Measurements from ENCODE around the gene GRIN2D. TPM values are rescaled to one million over a fixed set of nuclear protein-coding genes. Genes with fewer than 3 reads are reported as not detected.

GRIN2D gene
- total RNA-seq, 1 experiment from 2014 or later, result 0.35 TPM

DNA sequence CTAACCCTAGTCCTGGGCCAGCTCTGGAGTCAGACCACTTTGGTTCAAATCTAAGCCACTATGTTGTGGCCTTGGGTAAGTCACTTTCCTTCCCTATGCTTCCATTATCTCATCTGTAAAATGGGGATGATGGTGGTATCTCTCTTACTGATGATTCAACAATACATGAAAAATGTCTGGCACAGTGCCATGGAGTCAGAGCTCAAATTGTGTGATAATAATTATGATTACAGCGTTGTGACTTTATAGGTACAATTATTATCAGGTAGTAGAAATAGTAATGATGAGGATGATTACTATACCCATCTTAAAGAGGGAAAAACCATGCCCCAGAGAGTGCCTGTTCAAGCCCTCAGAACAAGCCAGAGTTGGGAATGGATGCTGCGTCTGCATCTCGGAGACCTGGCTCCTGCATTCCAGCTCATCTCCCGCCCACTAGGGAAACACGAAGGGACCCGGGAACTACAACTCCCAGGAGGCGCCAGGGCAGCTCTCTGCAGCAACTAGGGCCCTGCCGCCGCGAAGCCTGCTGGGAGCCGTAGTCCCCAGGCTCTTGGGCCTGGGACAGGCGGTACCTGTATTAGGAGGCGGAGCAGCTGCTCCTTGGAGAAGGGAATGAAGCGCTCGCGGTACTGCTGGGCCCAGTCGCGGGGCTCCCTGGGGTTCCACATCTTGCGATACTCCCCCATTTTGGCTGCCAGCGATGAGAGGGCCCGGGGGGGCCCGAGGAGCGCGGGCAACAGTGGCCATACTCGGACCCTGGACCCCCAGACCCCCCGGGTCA is 30.6 kb upstream of the GRIN2D start:
- no peaks in the 10 kb centered on the region for H3K27me3 Mint-ChIP-seq (ENCODE audit: insufficient read depth, unreplicated experiment)
- H3K36me3 Mint-ChIP-seq (ENCODE audit: insufficient read depth, unreplicated experiment), result peaks cover 6% of the 10 kb centered on the region
- no peak for TF ChIP-seq CTCF (IDR thresholded peaks at IDR 0.05; ENCODE audit: unreplicated experiment)
- no TSS peak for BruUV-seq (replicated peaks)
- intact Hi-C loops (cut with micrococcal nuclease), result no loop called here
- CTCF ChIA-PET, result interaction anchor here (0.6 to 1.0 kb wide), 2 partner anchors 91 to 226 kb away, joined by 3 read pairs; no protein-coding TSS in a partner anchor
- DNase-seq (ENCODE audit: unreplicated experiment), result peak; percentile 98
- peak overlapping the region; percentile 88 for H3K27ac Mint-ChIP-seq (ENCODE audit: low read depth, unreplicated experiment)
- peak overlapping the region; percentile 79 for H3K4me3 Mint-ChIP-seq (ENCODE audit: unreplicated experiment)
- POLR2A ChIA-PET, result interaction anchor here (0.6 to 2.9 kb wide), 18 partner anchors 9 to 643 kb away, joined by 3 to 43 read pairs (median 6); partner anchors contain the start of genes GRWD1, KDELR1, RPL18 and SPHK2
- H3K4me1 Mint-ChIP-seq (ENCODE audit: insufficient read depth, unreplicated experiment), result no peaks in the 10 kb centered on the region
- H3K9me3 Mint-ChIP-seq (ENCODE audit: unreplicated experiment), result no peaks in the 10 kb centered on the region

DNA sequence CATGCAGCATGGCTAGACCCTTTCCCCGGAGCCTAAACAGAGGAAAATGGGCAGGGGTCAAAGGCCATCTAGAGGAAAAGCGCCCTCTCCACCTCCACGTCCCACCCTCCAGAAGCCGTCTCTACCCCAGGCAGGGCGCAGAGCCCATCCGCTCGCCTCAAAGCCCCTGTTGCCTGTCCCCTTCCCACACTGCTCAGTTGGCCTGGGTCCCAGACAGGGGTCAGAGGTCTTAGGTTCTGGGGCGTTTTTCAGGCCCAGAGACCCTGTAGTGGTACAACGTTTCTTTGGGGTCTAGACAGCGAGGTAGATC is 30.0 kb upstream of the GRIN2D start:
- POLR2A ChIA-PET, result interaction anchor here (0.7 to 2.9 kb wide), 20 partner anchors 9 to 644 kb away, joined by 3 to 43 read pairs (median 4); partner anchors contain the start of genes GRWD1, KDELR1, RPL18 and SPHK2
- Mint-ChIP-seq H3K9me3 (ENCODE audit: unreplicated experiment) (no peaks in the 10 kb centered on the region), H3K36me3 (ENCODE audit: insufficient read depth, unreplicated experiment) (peaks cover 6% of the 10 kb centered on the region), H3K4me3 (ENCODE audit: unreplicated experiment) (peak overlapping the region; percentile 79), H3K27me3 (ENCODE audit: insufficient read depth, unreplicated experiment) (no peaks in the 10 kb centered on the region), H3K27ac (ENCODE audit: low read depth, unreplicated experiment) (peak overlapping the region; percentile 88), H3K4me1 (ENCODE audit: insufficient read depth, unreplicated experiment) (no peaks in the 10 kb centered on the region)
- intact Hi-C loops (cut with micrococcal nuclease), result no loop called here
- no peak for DNase-seq (ENCODE audit: unreplicated experiment)
- no peak for TF ChIP-seq CTCF (IDR thresholded peaks at IDR 0.05; ENCODE audit: unreplicated experiment)
- CTCF ChIA-PET, result interaction anchor here (0.6 kb wide), 3 partner anchors 42 to 618 kb away, joined by 3 read pairs; a partner anchor contains a TSS
- BruUV-seq (replicated peaks), result no TSS peak

GRCh38 chr19:48363810-48364597 is 29.5 kb upstream of the GRIN2D start, which contains the start of the genes SYNGR4 and TMEM143:
SYNGR4 (plus strand) TSS chr19:48364367; CDS start chr19:48365843, 1,476 bp downstream.
TMEM143 (minus strand) TSS chr19:48363940; CDS start chr19:48363920, 20 bp downstream.
- H3K9me3 Mint-ChIP-seq (ENCODE audit: unreplicated experiment), result no peaks in the 10 kb centered on the region
- no peaks in the 10 kb centered on the region for H3K27me3 Mint-ChIP-seq (ENCODE audit: insufficient read depth, unreplicated experiment)
- ChIA-PET CTCF (interaction anchor here (0.5 to 1.1 kb wide), 7 partner anchors 24 to 1750 kb away, joined by 3 to 4 read pairs (median 3); a partner anchor contains a TSS), POLR2A (interaction anchor here (0.6 to 2.9 kb wide), 18 partner anchors 9 to 253 kb away, joined by 3 to 43 read pairs (median 4); partner anchors contain the start of genes GRWD1 and KDELR1)
- no peaks in the 10 kb centered on the region for H3K4me1 Mint-ChIP-seq (ENCODE audit: insufficient read depth, unreplicated experiment)
- no peak for TF ChIP-seq CTCF (IDR thresholded peaks at IDR 0.05; ENCODE audit: unreplicated experiment)
- peaks cover 6% of the 10 kb centered on the region for H3K36me3 Mint-ChIP-seq (ENCODE audit: insufficient read depth, unreplicated experiment)
- BruUV-seq (replicated peaks), result no TSS peak
- intact Hi-C loops (cut with micrococcal nuclease), result no loop called here
- H3K4me3 Mint-ChIP-seq (ENCODE audit: unreplicated experiment), result peak within 1 kb of the TSS; percentile 79
- peak within 1 kb of the TSS; percentile 88 for H3K27ac Mint-ChIP-seq (ENCODE audit: low read depth, unreplicated experiment)
- peak; percentile 100 for DNase-seq (ENCODE audit: unreplicated experiment)
